Natural killer cell (primary cell): Measurements from ENCODE around the gene RAPGEF3. TPM values are rescaled to one million over a fixed set of nuclear protein-coding genes. Genes with fewer than 3 reads are reported as not detected.

Experiments
- ATAC-seq, 3 donors: fragments of 150-1000 bp in 2 of 3; fragments of 200-7000 bp in 1 of 3; cut with Tn5 transposase; 1 replicate in 1 of 3; 2 replicates in 2 of 3; pipeline ENCODE4 v1.10.0; 2021; ENCODE audit warnings: mild to moderate bottlenecking in 2 of 3, moderate library complexity in 2 of 3
- DNase-seq, 2 donors: peaks; one replicate each; pipeline versions ENCODE4 v3.0.0 to v3.0.0-alpha.2; 2013 to 2021; ENCODE audit warnings: mixed read lengths in 1 of 2
- H3K27ac ChIP-seq: one replicate; pipeline ENCODE4 v1.5.1; 2013; ENCODE audit warnings: mild to moderate bottlenecking, low read length
- H3K27me3 ChIP-seq: one replicate; pipeline ENCODE4 v1.6.1; 2013; ENCODE audit warnings: low read length; ENCODE audit not compliant: control insufficient read depth, insufficient read depth
- H3K36me3 ChIP-seq: one replicate; pipeline ENCODE4 v1.6.1; 2013; ENCODE audit warnings: low read length; ENCODE audit not compliant: control insufficient read depth, insufficient read depth
- H3K4me1 ChIP-seq: one replicate; pipeline ENCODE4 v1.6.1; 2013; ENCODE audit warnings: low read length; ENCODE audit not compliant: control insufficient read depth, insufficient read depth
- H3K4me3 ChIP-seq: one replicate; pipeline ENCODE4 v1.5.1; 2013; ENCODE audit warnings: low read length
- H3K9me3 ChIP-seq: one replicate; pipeline ENCODE4 v1.6.1; 2013; ENCODE audit warnings: low read length; ENCODE audit not compliant: control insufficient read depth, insufficient read depth
- H3K27ac Mint-ChIP-seq, 2 donors: one replicate each; pipeline ENCODE4 v1.8.0; 2022; ENCODE audit warnings: mild to moderate bottlenecking in 2 of 2, mixed read lengths in 2 of 2, moderate library complexity in 1 of 2
- H3K27me3 Mint-ChIP-seq, 2 donors: one replicate each; pipeline ENCODE4 v1.8.0; 2022; ENCODE audit warnings: low read depth in 2 of 2, mixed read lengths in 2 of 2
- H3K36me3 Mint-ChIP-seq: one replicate; pipeline ENCODE4 v1.8.0; 2022; ENCODE audit warnings: mixed read lengths
- H3K4me1 Mint-ChIP-seq, 2 donors: one replicate each; pipeline ENCODE4 v1.8.0; 2022; ENCODE audit warnings: mixed read lengths in 2 of 2
- H3K4me3 Mint-ChIP-seq: one replicate; pipeline ENCODE4 v1.8.0; 2022; ENCODE audit warnings: mild to moderate bottlenecking, moderate library complexity, mixed read lengths
- H3K9me3 Mint-ChIP-seq, 2 donors: one replicate each; pipeline ENCODE4 v1.8.0; 2022; ENCODE audit warnings: mixed read lengths in 2 of 2
- WGBS: methylation state at CpG from one replicate; pipeline ENCODE4 v1.1.7; 2013; ENCODE audit warnings: missing lambda C conversion rate; ENCODE audit not compliant: insufficient coverage; 5-methylcytosine and 5-hydroxymethylcytosine counted together
- intact Hi-C: fragments of 100-400 bp; cut with micrococcal nuclease; formaldehyde crosslinking; loops from one replicate; pipeline ENCODE4 v1.14.2; 2022
- total RNA-seq, 4 donors: library from RNA; stranded (reverse); fragments of 120-200 nt in 1 of 4; gene quantifications; one replicate each; pipeline versions ENCODE4 v1.2.3 to v1.2.4, GENCODE V29; 2013 to 2022
- TF ChIP-seq, protein P1 (sequence below): fragments of 200-600 bp; IDR thresholded peaks from one replicate; pipeline ENCODE4 v1.8.0; 2022; ENCODE audit warnings: antibody characterized with exemption

Gene RAPGEF3
- total RNA-seq, 3 donors from 2014 or later (not counting 1 experiment from before 2014, with no cell fraction given) = 0.23 to 0.73 (median 0.49) TPM

DNA sequence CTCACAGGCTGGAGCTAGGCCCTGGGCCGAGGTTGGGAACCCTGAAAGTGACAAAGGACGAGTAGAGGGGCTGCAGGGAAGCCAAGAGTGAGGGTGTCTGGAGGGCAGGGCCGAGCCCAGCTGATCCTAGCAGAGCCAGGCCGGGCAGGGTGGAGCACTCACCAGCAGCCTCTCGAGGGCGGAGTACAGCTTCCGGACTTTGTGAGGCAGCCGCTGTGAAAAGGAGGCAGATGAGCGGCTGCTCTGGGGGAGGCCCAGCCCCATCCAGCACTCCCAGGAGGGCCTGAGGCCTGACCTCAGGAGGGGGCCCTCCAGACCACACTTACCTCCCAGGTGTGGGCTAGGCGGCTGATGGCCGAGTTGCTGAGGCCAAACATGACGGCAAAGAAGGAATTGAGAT is 18.7 kb downstream of the RAPGEF3 start:
- peak in 2 of 3 donors; percentile 31 to 39 for ATAC-seq
- peaks cover 17 to 38% of the 10 kb centered on the region in 2 donors for H3K4me1 Mint-ChIP-seq

DNA sequence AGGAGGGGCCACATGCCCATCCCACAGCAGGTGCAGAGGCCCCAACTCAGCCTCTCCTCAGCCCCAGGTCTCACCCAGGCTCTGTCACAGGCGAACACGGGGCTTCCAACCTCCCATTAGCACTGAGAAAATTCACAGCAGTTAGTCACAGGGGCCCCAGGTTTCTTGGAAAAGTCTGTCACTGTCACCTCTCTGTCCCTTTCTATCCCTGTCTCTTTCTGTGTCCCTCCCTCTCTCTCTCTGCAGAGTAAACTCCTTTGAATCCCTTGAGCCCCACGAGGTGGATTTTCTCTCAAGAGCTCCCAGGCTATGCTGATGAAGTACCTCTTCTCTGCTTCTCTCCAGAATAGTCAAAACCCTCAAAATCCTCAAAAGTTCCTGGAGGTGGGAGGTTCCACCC is 19.4 kb downstream of the RAPGEF3 start:
- Histone ChIP-seq H3K27me3 (peaks cover 6% of the 10 kb centered on the region), H3K4me1 (peaks cover 33% of the 10 kb centered on the region), H3K9me3 (no peaks in the 10 kb centered on the region), H3K27ac (no peak overlapping the region), H3K4me3 (no peak overlapping the region), H3K36me3 (no peaks in the 10 kb centered on the region)
- peaks cover 17 to 38% of the 10 kb centered on the region in 2 donors for H3K4me1 Mint-ChIP-seq
- peak overlapping the region; percentile 46 to 54 for H3K27ac Mint-ChIP-seq
- H3K27me3 Mint-ChIP-seq = peaks cover 10 to 11% of the 10 kb centered on the region in 2 donors
- TF ChIP-seq, protein P1, sequence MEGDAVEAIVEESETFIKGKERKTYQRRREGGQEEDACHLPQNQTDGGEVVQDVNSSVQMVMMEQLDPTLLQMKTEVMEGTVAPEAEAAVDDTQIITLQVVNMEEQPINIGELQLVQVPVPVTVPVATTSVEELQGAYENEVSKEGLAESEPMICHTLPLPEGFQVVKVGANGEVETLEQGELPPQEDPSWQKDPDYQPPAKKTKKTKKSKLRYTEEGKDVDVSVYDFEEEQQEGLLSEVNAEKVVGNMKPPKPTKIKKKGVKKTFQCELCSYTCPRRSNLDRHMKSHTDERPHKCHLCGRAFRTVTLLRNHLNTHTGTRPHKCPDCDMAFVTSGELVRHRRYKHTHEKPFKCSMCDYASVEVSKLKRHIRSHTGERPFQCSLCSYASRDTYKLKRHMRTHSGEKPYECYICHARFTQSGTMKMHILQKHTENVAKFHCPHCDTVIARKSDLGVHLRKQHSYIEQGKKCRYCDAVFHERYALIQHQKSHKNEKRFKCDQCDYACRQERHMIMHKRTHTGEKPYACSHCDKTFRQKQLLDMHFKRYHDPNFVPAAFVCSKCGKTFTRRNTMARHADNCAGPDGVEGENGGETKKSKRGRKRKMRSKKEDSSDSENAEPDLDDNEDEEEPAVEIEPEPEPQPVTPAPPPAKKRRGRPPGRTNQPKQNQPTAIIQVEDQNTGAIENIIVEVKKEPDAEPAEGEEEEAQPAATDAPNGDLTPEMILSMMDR = no peak
- H3K4me3 Mint-ChIP-seq = no peak overlapping the region
- H3K9me3 Mint-ChIP-seq = no peaks in the 10 kb centered on the region
- ATAC-seq (no peak), DNase-seq (no peak)
- WGBS = 87% methylated on average over 3 of the region's 3 CpGs
- no peaks in the 10 kb centered on the region for H3K36me3 Mint-ChIP-seq
- intact Hi-C loops = no loop called here

More for the DNA sequence above, 18.7 kb downstream of the RAPGEF3 start:
- no peaks in the 10 kb centered on the region for H3K36me3 ChIP-seq
- Mint-ChIP-seq H3K4me3 (peak overlapping the region; percentile 72), H3K27ac (peak overlapping the region; percentile 46 to 54), H3K9me3 (no peaks in the 10 kb centered on the region), H3K36me3 (no peaks in the 10 kb centered on the region), H3K27me3 (peaks cover 17% of the 10 kb centered on the region in 2 donors)
- peaks cover 6% of the 10 kb centered on the region for H3K27me3 ChIP-seq
- 66% methylated on average over 12 of the region's 12 CpGs for WGBS
- H3K4me3 ChIP-seq = no peak overlapping the region
- intact Hi-C loops = no loop called here
- peak overlapping the region; percentile 51 for H3K27ac ChIP-seq
- TF ChIP-seq, protein P1 = no peak
- peaks cover 33% of the 10 kb centered on the region for H3K4me1 ChIP-seq
- H3K9me3 ChIP-seq = no peaks in the 10 kb centered on the region
- no peak for DNase-seq

DNA sequence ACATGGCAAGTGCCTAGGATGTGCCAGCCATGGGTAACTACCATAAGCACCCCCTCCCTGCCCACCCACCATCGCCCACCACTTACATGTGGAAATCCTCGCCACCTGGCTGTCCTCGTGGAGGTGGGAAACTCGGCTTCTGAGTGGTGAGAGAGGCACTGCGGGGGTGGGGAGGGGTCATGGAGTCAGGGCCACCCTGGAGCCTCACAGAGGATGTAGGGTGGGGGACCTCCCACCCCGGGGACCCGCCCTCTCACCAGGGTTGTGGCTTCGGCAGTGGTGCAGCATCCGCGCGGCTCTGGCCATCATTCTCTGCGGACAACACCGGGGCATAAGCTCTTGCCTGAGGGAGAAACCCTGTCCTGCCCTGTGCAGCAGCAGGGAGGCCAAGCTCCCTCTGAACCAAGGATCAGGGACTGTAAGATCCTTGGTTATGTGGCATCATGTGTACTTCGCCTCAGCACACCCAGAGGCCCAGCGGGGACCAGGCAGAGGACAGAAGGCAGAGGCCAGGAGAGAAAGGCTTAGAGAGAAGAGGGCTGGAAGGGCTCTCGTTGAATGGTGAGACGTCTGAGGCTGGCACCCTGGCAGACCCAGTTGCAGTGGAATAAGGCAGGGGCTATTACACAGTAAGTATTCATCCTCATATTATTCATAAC is 20.6 kb downstream of the RAPGEF3 start:
- Histone ChIP-seq H3K9me3 (no peaks in the 10 kb centered on the region), H3K36me3 (no peaks in the 10 kb centered on the region), H3K27me3 (peaks cover 3% of the 10 kb centered on the region), H3K27ac (no peak overlapping the region), H3K4me3 (no peak overlapping the region), H3K4me1 (peaks cover 33% of the 10 kb centered on the region)
- Mint-ChIP-seq H3K4me1 (peaks cover 17 to 33% of the 10 kb centered on the region in 2 donors), H3K4me3 (no peak overlapping the region), H3K27me3 (peaks cover 1 to 4% of the 10 kb centered on the region in 2 donors), H3K36me3 (no peaks in the 10 kb centered on the region), H3K27ac (no peak overlapping the region), H3K9me3 (no peaks in the 10 kb centered on the region)
- ATAC-seq (no peak), DNase-seq (no peak)
- intact Hi-C loops = no loop called here
- 84% methylated on average over 13 of the region's 17 CpGs for WGBS
- TF ChIP-seq, protein P1 = no peak
